GM19468 (cell line): ENCODE results near the gene SYNPO.

ENCODE experiments used
- ATAC-seq: cut with Tn5 transposase; IDR thresholded peaks from one replicate; pipeline ENCODE4 v1.9.1; 2021; ENCODE audit warnings: mild to moderate bottlenecking, moderate library complexity, moderate number of reproducible peaks; ENCODE audit not compliant: unreplicated experiment; ENCODE audit errors: extremely low read depth

The SYNPO gene

GRCh38 chr5:150672237-150672883 lies 31.9 kb downstream of the SYNPO start:
- no peak for ATAC-seq

- no peak for ATAC-seq
Measured at GRCh38 chr5:150672884-150673275, 32.4 kb downstream of the SYNPO start.

DNA sequence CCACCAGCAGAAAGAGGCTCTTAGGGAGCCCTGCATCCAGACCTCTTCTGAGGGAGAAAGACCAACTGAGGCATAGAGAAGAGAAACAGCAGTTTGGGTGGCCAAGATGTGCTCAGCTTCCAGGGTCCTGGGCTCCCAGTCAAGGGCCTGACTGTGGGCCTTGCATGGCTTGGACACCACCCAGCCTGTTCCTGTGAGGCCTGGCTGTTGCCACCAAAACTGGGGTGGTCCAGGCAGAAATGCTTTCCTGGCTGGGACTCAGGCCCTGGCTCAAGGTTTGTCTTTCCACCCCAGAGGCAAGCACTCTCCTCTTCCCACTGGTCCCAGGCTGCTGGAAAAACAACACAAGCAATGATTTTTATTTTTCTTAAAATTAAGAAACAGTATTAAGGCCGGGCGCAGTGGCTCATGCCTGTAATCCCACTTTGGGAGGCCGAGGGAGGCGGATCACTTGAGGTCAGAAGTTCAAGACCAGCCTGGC lies 33.9 kb downstream of the SYNPO start:
- ATAC-seq: no peak

GRCh38 chr5:150675069-150675468 lies 34.6 kb downstream of the SYNPO start:
- no peak for ATAC-seq

DNA sequence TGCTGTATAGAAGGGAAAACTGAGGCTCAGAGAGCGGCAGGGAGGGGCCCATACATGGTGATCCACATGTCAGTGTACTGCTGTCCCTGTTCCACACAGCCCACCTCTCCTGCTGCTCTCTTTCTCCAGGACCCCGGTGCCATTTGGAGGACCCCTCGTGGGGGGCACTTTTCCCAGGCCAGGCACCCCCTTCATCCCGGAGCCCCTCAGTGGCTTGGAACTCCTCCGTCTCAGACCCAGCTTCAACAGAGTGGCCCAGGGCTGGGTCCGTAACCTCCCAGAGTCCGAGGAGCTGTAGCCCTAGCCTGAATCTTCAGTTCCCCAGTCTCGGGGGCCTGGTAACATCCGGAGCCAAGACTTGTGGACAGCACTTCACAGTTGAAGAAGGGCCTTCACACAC lies 36.1 kb downstream of the SYNPO start:
- ATAC-seq: no peak

DNA sequence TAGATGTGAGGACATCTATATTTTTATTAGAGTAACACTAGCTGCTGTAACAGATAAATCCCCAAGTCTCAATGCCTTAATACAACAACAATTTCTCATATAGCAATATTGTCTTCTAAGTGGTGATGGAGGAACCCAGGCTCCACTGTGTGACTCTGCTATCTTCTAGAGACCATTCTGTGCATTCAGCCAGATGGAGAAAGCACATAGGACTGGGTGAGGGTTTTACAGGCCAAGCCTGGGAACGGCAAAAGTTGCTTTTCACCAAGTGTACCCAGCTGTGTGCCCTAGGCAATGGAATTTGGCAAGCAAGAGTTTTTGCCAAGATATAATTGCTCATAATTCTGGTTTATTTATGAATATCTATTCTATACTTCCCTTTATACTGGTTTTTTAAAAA lies 48.7 kb downstream of the SYNPO start:
- ATAC-seq: no peak

- ATAC-seq: no peak
Measured at GRCh38 chr5:150690760-150691159, 50.3 kb downstream of the SYNPO start.

GRCh38 chr5:150692276-150692675 lies 51.8 kb downstream of the SYNPO start:
- ATAC-seq: no peak

DNA sequence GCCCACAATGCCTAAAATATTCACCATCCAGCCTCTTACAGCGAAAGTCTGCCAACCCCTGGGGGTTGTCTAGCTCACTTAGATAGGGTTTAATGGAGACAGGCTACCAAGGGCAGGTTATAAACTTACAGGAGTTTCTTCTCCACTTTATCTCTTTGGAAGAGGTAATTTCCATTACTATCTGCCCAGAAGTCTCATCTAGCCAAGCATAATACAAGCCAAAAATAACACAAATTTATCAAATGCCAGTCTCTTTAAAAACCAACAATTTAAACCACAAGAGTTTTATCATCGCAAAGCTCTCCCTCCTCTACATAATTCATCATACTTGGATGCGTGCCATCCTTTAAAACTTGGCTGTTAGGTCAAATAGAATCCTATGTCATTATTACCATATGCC lies 54.2 kb downstream of the SYNPO start:
- ATAC-seq: no peak

GRCh38 chr5:150700246-150700593 lies 59.8 kb downstream of the SYNPO start:
- no peak for ATAC-seq

DNA sequence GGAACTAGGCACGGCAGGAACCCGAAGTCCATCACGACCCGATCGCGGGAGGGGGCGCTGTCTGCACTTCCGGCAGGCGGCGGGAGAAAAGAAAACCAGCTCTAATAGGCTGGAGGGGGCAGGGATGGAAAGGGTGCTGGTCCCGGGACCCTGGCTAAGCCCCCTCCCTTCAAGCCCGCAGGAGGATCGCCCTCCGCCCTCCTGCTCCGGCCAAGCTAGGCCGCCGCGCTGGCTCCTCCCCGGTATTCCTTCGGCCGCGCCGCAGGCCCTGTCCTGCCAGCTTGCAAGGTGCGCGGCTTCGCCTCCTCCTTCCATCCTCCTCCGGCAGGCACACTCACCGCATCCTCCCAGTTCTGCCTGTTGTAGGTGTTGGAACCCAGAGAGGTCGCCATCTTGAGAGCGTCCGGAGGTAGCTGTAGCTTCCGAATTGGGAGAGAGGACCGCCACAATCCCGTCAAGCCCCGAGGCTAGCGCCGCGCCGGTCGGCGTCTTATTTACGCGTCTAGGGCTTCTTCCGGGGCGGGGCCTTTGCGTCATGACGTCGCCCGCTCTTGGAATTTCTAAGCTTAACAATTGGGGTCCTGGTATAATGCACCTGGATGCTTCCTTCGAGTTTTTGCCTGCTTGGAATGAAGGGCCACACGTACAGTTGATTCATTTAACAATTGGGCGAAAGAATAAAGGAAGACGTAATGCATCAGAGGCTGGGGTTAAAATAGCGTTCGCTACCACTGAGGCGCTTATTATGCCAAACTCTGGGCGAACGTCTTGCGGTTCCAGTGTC lies 60.3 kb downstream of the SYNPO start, which contains the start of gene RBM22:
RBM22 (minus strand) TSS at position 469 of the 784 bp plus-strand sequence; CDS start at position 392, 77 bp downstream.
- ATAC-seq: peak; percentile 92

GRCh38 chr5:150703762-150704161 lies 63.3 kb downstream of the SYNPO start:
- no peak for ATAC-seq

GRCh38 chr5:150706776-150707390 lies 66.4 kb downstream of the SYNPO start:
- no peak for ATAC-seq
